ENCODE data around the gene VTI1A. TPM values are rescaled to one million over a fixed set of nuclear protein-coding genes. Genes with fewer than 3 reads are reported as not detected.
"Not testable (repeated sequence)": the region's sequence is repeated elsewhere in the genome, so short reads cannot be mapped to it uniquely, and the experiment has no call there.

Gene VTI1A
- total RNA-seq, 1 experiment from 2014 or later = 61.7 TPM

DNA sequence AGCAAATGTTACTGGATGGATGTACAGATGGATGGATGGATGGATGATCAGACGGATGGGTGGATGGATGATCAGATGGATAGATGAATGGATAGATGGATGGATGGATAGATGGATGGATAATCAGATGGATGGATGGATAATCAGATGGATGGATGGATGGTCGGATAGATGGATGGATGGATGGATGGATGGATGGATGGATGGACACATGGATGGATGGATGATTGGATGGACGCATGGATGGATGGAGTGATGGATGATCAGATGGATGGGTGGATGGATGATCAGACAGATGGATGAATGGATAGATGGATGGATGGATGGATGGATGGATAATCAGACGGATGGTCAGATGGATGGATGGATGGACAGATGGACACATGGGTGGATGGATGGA lies 412.8 kb downstream of the VTI1A start:
- Histone ChIP-seq H2AFZ (ENCODE audit: low read length) (no peak overlapping the region), H3K27ac (ENCODE audit: low read length) (no peak overlapping the region), H3K4me1 (ENCODE audit: low read length) (no peaks in the 10 kb centered on the region), H3K9ac (ENCODE audit: low read length) (no peak overlapping the region), H3K4me3 (ENCODE audit: low read length) (no peak overlapping the region), H3K4me2 (ENCODE audit: low read depth, low read length, poor library complexity, severe bottlenecking) (no peak overlapping the region), H3K79me2 (ENCODE audit: low read length) (no peaks in the 10 kb centered on the region), H3K27me3 (ENCODE audit: low read length) (no peaks in the 10 kb centered on the region), H3K9me3 (ENCODE audit: low read length) (peaks cover 4% of the 10 kb centered on the region; the same call in 1 of the 2 replicates), H3K36me3 (ENCODE audit: insufficient read depth, low read length) (no peaks in the 10 kb centered on the region), H3K9me2 (replicated peaks; ENCODE audit: insufficient read depth, low read length) (no peaks in the 10 kb centered on the region), H4K20me1 (ENCODE audit: insufficient read depth, low read depth, low read length) (no peaks in the 10 kb centered on the region)
- DNase-seq = no peak

GRCh38 chr10:112863461-112863860 lies 416.4 kb downstream of the VTI1A start:
- H3K4me3 ChIP-seq (ENCODE audit: low read length); DNase-seq; H3K4me1 ChIP-seq (ENCODE audit: low read length); H3K9me2 ChIP-seq (replicated peaks; ENCODE audit: insufficient read depth, low read length); H2AFZ ChIP-seq (ENCODE audit: low read length); H3K4me2 ChIP-seq (ENCODE audit: low read depth, low read length, poor library complexity, severe bottlenecking); H3K79me2 ChIP-seq (ENCODE audit: low read length); H3K9me3 ChIP-seq (ENCODE audit: low read length); H3K9ac ChIP-seq (ENCODE audit: low read length); H3K36me3 ChIP-seq (ENCODE audit: insufficient read depth, low read length); H4K20me1 ChIP-seq (ENCODE audit: insufficient read depth, low read depth, low read length); H3K27me3 ChIP-seq (ENCODE audit: low read length); H3K27ac ChIP-seq (ENCODE audit: low read length): not testable (repeated sequence)

Small RNA genes lying within 50 kb of the gene (small RNA-seq; reads per million reads assigned to genes)
- gene AC022018.1 = not detected
- 0.12 reads per million for gene MIR4295

Other genes starting within 250 kb of the VTI1A start
- gene TECTB, start 163.8 kb upstream of the VTI1A start, total RNA-seq (2014; rRNA removed; shearing (Covaris generic); ENCODE audit: low replicate concordance) = not detected in 2 replicates
- gene ACSL5, start 73.1 kb upstream of the VTI1A start, total RNA-seq (2014; rRNA removed; shearing (Covaris generic); ENCODE audit: low replicate concordance) = 55.6 and 63.6 TPM in 2 replicates
- gene ZDHHC6, start 301 bp upstream of the VTI1A start, total RNA-seq (2014; rRNA removed; shearing (Covaris generic); ENCODE audit: low replicate concordance) = 20.9 and 33.9 TPM in 2 replicates